Measurements from ENCODE around the gene PSMD3.
A peak's percentile ranks its signal among the peaks of the same experiment; 100 is the strongest.

Gene PSMD3

DNA sequence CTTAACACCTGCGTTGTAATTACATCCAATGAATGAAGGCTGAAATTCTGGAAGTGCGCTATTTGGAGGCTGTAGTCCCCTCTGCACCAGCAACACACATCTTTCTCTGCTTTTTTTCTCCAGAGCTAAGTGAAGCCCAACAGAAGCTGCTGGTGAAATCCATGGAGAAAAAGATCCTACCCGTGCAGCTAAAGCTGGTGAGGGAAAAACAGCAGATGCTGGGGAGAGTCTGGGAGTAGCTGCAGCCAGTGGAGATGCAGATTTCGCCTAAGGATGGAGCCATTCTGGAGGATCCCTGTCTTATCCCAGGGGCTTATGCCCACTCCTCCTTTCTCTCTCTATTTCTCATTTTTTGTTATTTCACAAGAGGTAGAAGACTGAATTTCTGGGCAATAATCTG, 4.8 kb upstream of the PSMD3 start:
- no peak for DNase-seq (ENCODE audit: low read depth)
- H3K4me3 ChIP-seq (ENCODE audit: control insufficient read depth, low read depth, low read length), result no peak overlapping the region
- TF ChIP-seq, protein P1, sequence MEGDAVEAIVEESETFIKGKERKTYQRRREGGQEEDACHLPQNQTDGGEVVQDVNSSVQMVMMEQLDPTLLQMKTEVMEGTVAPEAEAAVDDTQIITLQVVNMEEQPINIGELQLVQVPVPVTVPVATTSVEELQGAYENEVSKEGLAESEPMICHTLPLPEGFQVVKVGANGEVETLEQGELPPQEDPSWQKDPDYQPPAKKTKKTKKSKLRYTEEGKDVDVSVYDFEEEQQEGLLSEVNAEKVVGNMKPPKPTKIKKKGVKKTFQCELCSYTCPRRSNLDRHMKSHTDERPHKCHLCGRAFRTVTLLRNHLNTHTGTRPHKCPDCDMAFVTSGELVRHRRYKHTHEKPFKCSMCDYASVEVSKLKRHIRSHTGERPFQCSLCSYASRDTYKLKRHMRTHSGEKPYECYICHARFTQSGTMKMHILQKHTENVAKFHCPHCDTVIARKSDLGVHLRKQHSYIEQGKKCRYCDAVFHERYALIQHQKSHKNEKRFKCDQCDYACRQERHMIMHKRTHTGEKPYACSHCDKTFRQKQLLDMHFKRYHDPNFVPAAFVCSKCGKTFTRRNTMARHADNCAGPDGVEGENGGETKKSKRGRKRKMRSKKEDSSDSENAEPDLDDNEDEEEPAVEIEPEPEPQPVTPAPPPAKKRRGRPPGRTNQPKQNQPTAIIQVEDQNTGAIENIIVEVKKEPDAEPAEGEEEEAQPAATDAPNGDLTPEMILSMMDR (IDR thresholded peaks at IDR 0.05; ENCODE audit: control insufficient read depth, insufficient read depth, low read depth, low read length, missing control alignments), result no peak

DNA sequence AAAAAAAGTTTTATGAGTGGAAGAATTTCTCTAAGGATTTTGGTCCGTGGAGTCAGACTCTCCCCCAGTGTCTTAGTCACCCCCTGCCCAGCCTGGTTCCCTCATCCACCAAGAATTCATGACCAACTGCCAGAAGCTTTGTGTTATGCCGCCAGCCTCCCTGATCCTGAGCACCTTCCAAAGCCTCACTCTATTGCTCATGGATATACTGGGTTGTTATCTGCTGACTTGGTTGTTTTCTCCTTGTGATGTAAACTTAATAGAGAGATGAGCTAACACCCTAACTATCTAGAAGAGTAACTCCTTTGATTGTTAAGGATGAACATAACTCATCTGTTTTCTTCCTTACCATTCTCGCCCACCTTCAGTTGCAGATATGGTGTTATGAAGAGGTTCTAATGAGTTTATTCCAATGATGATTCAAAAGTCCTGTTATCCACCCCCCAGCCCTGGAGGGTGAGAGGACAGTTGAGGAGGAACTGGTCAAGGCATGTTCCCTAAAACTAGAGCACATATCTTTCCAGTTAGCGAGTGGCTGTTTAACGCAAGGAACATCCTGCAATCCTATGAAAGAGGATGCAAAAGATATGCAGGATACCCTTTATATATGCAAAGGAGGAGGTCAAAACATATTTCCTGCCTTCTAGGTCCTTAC, 1.5 kb upstream of the PSMD3 start:
- TF ChIP-seq, protein P1 (IDR thresholded peaks at IDR 0.05; ENCODE audit: control insufficient read depth, insufficient read depth, low read depth, low read length, missing control alignments), result no peak
- no peak overlapping the region for H3K4me3 ChIP-seq (ENCODE audit: control insufficient read depth, low read depth, low read length)
- peak; percentile 75 for DNase-seq (ENCODE audit: low read depth)

DNA sequence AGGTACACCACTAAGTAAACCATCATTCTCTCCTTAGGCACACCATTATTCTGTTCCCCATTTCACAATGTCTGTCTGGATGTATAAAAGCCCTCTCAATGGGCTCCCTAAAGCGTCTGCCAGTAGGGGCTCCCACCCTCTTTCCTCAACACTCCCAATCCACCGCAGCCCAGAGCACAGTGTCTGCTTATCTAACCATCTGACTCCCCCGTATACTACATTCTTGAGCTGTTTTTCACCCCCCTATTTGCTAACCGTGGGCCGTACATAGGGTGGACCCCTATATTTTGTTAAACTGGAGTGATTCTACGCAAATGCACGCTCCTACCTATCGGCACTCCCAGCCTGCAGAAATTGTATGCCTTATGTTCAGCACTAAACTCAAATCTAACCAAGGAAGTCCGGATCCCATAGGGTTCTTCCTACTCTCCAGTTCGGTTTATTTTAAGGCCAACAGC, 685 bp upstream of the PSMD3 start:
- TF ChIP-seq, protein P1 (IDR thresholded peaks at IDR 0.05; ENCODE audit: control insufficient read depth, insufficient read depth, low read depth, low read length, missing control alignments), result no peak
- DNase-seq (ENCODE audit: low read depth), result no peak
- H3K4me3 ChIP-seq (ENCODE audit: control insufficient read depth, low read depth, low read length), result peak overlapping the region; percentile 54

DNA sequence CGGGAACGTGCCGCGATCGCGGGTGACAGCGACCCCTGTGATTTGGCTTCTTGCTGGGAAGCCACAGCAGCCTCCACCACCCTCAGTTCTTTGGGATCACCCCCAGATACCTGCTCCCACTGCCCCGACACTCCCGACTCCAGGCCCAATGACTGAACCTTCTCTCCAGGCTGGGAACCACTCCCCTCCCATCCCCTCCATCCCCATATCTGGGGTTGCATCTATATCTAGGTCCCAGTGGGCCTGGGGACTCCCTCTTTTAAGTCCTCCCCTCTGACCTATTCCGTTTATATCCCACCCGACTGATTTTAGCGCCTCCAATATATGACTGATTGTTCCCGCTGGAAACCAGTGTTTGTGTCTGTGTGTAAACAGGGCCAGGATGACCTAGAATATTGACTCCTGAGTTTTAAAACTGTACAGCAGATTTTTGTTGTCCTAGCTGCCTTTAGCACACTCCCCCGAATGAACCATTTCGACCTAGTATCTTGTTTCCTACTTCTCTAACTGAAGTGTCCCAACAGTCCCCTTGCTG, 667 bp downstream of the PSMD3 start:
- TF ChIP-seq, protein P1 (IDR thresholded peaks at IDR 0.05; ENCODE audit: control insufficient read depth, insufficient read depth, low read depth, low read length, missing control alignments), result no peak
- DNase-seq (ENCODE audit: low read depth), result no peak
- H3K4me3 ChIP-seq (ENCODE audit: control insufficient read depth, low read depth, low read length), result peak overlapping the region; percentile 93

DNA sequence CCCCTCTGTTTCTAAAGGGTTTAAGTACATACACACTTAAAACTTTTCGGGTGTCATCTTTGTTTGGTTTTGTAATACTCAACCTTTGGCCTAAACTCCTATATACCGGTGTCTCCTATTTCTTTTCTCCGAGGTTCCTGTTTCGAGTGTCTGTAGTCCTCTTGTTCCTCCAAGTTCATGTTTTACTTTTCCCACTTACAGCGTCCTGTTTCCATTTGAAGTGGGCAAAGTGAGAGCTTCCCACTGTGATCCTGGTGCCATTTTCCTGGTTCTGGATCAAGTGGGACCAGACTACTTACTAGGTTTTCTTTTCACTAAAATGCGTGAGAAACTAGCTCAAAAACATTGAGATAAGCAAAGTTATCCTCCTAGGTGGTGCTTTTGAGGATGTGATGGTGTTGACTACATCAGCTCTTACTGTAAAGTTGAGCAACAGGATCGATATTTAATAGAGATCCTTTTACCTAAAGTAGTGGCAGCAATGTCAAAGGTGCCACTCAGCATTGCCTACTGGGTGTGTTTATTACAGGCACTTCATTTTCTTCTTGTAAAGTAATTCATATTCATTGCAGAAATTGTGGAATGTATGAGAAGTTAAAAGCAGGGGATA, 1.3 kb downstream of the PSMD3 start:
- TF ChIP-seq, protein P1 (IDR thresholded peaks at IDR 0.05; ENCODE audit: control insufficient read depth, insufficient read depth, low read depth, low read length, missing control alignments), result no peak
- H3K4me3 ChIP-seq (ENCODE audit: control insufficient read depth, low read depth, low read length), result peak overlapping the region; percentile 93
- DNase-seq (ENCODE audit: low read depth), result no peak

DNA sequence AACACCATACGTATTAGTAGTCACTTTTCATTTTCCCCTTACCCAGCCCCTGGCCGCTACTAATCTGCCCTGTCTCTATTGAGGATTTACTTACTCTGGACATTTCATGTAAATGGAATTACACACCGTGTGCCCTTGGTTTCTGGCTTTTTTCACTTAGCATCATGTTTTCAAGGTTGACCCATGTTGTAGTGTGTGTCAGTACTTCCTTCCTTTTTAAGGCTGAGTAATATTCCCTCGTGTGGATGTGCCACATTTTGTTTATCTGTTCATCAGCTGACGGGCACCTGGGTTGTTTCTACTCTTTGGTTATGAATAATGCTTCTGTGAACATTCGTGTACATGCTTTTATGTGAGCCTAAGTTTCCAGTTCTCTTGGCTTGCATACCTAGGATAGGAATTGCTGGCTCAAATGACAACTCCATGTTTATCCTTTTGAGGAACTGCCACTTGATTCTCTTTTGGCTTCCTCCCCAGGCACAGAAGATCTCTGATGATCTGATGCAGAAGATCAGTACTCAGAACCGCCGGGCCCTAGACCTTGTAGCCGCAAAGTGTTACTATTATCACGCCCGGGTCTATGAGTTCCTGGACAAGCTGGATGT, 7.7 kb downstream of the PSMD3 start:
- TF ChIP-seq, protein P1 (IDR thresholded peaks at IDR 0.05; ENCODE audit: control insufficient read depth, insufficient read depth, low read depth, low read length, missing control alignments), result no peak

More for the DNA sequence above, 7.7 kb downstream of the PSMD3 start:
- no peak overlapping the region for H3K4me3 ChIP-seq (ENCODE audit: control insufficient read depth, low read depth, low read length)
- DNase-seq (ENCODE audit: low read depth), result no peak

Data from AG09309 (cell line).